ENCODE data around the gene COTL1. TPM values are rescaled to one million over a fixed set of nuclear protein-coding genes. Genes with fewer than 3 reads are reported as not detected.

Gene COTL1
- total RNA-seq, 1 donor from 2014 or later: 210 TPM

GRCh38 chr16:84596801-84597527 lies 20.9 kb downstream of the COTL1 start:
- TF ChIP-seq CTCF (IDR thresholded peaks at IDR 0.05; ENCODE audit: insufficient read depth, low read length, poor library complexity, severe bottlenecking): no peak
- DNase-seq (ENCODE audit: low read depth): no peak
- Histone ChIP-seq H3K27me3 (ENCODE audit: control insufficient read depth, insufficient read depth, low read length) (no peaks in the 10 kb centered on the region), H3K36me3 (ENCODE audit: control insufficient read depth, insufficient read depth, low read length) (peaks cover 1% of the 10 kb centered on the region), H3K4me3 (ENCODE audit: low read depth, low read length) (no peak overlapping the region)

- no peak for DNase-seq (ENCODE audit: low read depth)
- H3K4me3 ChIP-seq (ENCODE audit: low read depth, low read length): no peak overlapping the region
- H3K36me3 ChIP-seq (ENCODE audit: control insufficient read depth, insufficient read depth, low read length): no peaks in the 10 kb centered on the region
Observed at GRCh38 chr16:84596161-84596560, 21.7 kb downstream of the COTL1 start.

GRCh38 chr16:84595052-84595481 lies 22.8 kb downstream of the COTL1 start:
- Histone ChIP-seq H3K27me3 (ENCODE audit: control insufficient read depth, insufficient read depth, low read length) (no peaks in the 10 kb centered on the region), H3K36me3 (ENCODE audit: control insufficient read depth, insufficient read depth, low read length) (peaks cover under 1% of the 10 kb centered on the region), H3K4me3 (ENCODE audit: low read depth, low read length) (no peak overlapping the region)
- TF ChIP-seq CTCF (IDR thresholded peaks at IDR 0.05; ENCODE audit: insufficient read depth, low read length, poor library complexity, severe bottlenecking): no peak
- DNase-seq (ENCODE audit: low read depth): no peak

More at GRCh38 chr16:84596161-84596560, 21.7 kb downstream of the COTL1 start:
- H3K27me3 ChIP-seq (ENCODE audit: control insufficient read depth, insufficient read depth, low read length): no peaks in the 10 kb centered on the region
- no peak for TF ChIP-seq CTCF (IDR thresholded peaks at IDR 0.05; ENCODE audit: insufficient read depth, low read length, poor library complexity, severe bottlenecking)

- TF ChIP-seq CTCF (IDR thresholded peaks at IDR 0.05; ENCODE audit: insufficient read depth, low read length, poor library complexity, severe bottlenecking): no peak
- peaks cover 2% of the 10 kb centered on the region for H3K36me3 ChIP-seq (ENCODE audit: control insufficient read depth, insufficient read depth, low read length)
- H3K27me3 ChIP-seq (ENCODE audit: control insufficient read depth, insufficient read depth, low read length): no peaks in the 10 kb centered on the region
- no peak overlapping the region for H3K4me3 ChIP-seq (ENCODE audit: low read depth, low read length)
- no peak for DNase-seq (ENCODE audit: low read depth)
Observed at GRCh38 chr16:84594725-84595038, 23.2 kb downstream of the COTL1 start.

- DNase-seq (ENCODE audit: low read depth): no peak
- no peak for TF ChIP-seq CTCF (IDR thresholded peaks at IDR 0.05; ENCODE audit: insufficient read depth, low read length, poor library complexity, severe bottlenecking)
- Histone ChIP-seq H3K36me3 (ENCODE audit: control insufficient read depth, insufficient read depth, low read length) (peaks cover 2% of the 10 kb centered on the region), H3K4me3 (ENCODE audit: low read depth, low read length) (no peak overlapping the region), H3K27me3 (ENCODE audit: control insufficient read depth, insufficient read depth, low read length) (no peaks in the 10 kb centered on the region)
Observed at GRCh38 chr16:84593825-84594724, 23.8 kb downstream of the COTL1 start.

All from kidney epithelial cell (primary cell).